ENCODE results near the gene RBM33.
"Not testable (repeated sequence)": the region's sequence is repeated elsewhere in the genome, so short reads cannot be mapped to it uniquely, and the experiment has no call there.

The RBM33 gene

GRCh38 chr7:155665079-155665956 is 20.9 kb downstream of the RBM33 start:
- no peak for DNase-seq (ENCODE audit: low read depth, low spot score)

- DNase-seq (ENCODE audit: low read depth, low spot score) = no peak
These were observed 21.5 kb downstream of the RBM33 start for GRCh38 chr7:155665957-155666287.

GRCh38 chr7:155667241-155667829 is 22.9 kb downstream of the RBM33 start:
- DNase-seq (ENCODE audit: low read depth, low spot score) = no peak

- DNase-seq (ENCODE audit: low read depth, low spot score) = peak; percentile 13
These were observed 25.4 kb downstream of the RBM33 start for GRCh38 chr7:155669717-155670505.

- DNase-seq (ENCODE audit: low read depth, low spot score) = no peak
These were observed 26.1 kb downstream of the RBM33 start for GRCh38 chr7:155670521-155670920.

GRCh38 chr7:155674556-155674955 is 30.1 kb downstream of the RBM33 start:
- DNase-seq (ENCODE audit: low read depth, low spot score) = no peak

GRCh38 chr7:155676052-155676451 is 31.6 kb downstream of the RBM33 start:
- DNase-seq (ENCODE audit: low read depth, low spot score) = no peak

GRCh38 chr7:155677688-155678087 is 33.2 kb downstream of the RBM33 start:
- no peak for DNase-seq (ENCODE audit: low read depth, low spot score)

GRCh38 chr7:155680124-155680523 is 35.7 kb downstream of the RBM33 start:
- no peak for DNase-seq (ENCODE audit: low read depth, low spot score)

GRCh38 chr7:155680864-155681263 is 36.4 kb downstream of the RBM33 start:
- no peak for DNase-seq (ENCODE audit: low read depth, low spot score)

GRCh38 chr7:155681663-155682062 is 37.2 kb downstream of the RBM33 start:
- DNase-seq (ENCODE audit: low read depth, low spot score) = no peak

GRCh38 chr7:155682484-155682883 is 38.0 kb downstream of the RBM33 start:
- no peak for DNase-seq (ENCODE audit: low read depth, low spot score)

GRCh38 chr7:155683098-155683497 is 38.6 kb downstream of the RBM33 start:
- no peak for DNase-seq (ENCODE audit: low read depth, low spot score)

- no peak for DNase-seq (ENCODE audit: low read depth, low spot score)
These were observed 39.3 kb downstream of the RBM33 start for GRCh38 chr7:155683714-155684113.

- no peak for DNase-seq (ENCODE audit: low read depth, low spot score)
These were observed 40.1 kb downstream of the RBM33 start for GRCh38 chr7:155684543-155684942.

GRCh38 chr7:155685070-155685790 is 40.8 kb downstream of the RBM33 start:
- no peak for DNase-seq (ENCODE audit: low read depth, low spot score)

- no peak for DNase-seq (ENCODE audit: low read depth, low spot score)
These were observed 41.3 kb downstream of the RBM33 start for GRCh38 chr7:155685791-155686160.

GRCh38 chr7:155686620-155687324 is 42.3 kb downstream of the RBM33 start:
- not testable (repeated sequence) for DNase-seq (ENCODE audit: low read depth, low spot score)

GRCh38 chr7:155688237-155688636 is 43.8 kb downstream of the RBM33 start:
- DNase-seq (ENCODE audit: low read depth, low spot score) = not testable (repeated sequence)

- not testable (repeated sequence) for DNase-seq (ENCODE audit: low read depth, low spot score)
These were observed 46.2 kb downstream of the RBM33 start for GRCh38 chr7:155690655-155691054.

- no peak for DNase-seq (ENCODE audit: low read depth, low spot score)
These were observed 47.9 kb downstream of the RBM33 start for GRCh38 chr7:155692317-155692716.
